ENCODE results near the gene ABCG4. TPM values are rescaled to one million over a fixed set of nuclear protein-coding genes. Genes with fewer than 3 reads are reported as not detected.

Gene ABCG4
- total and polyA plus RNA-seq, 9 of the 15 experiments (the other 6 are each of a cell fraction or from before 2014, with no cell fraction given): 0.03 to 0.11 (median 0.07) TPM; not detected in 4

- 0 out of 2 replicates have a peak, but pooled peaks have one; percentile 13 for TF ChIP-seq NFIC (IDR thresholded peaks at IDR 0.05)
- no peak for TF ChIP-seq ZC3H4 (CRISPR knock-in tag; IDR thresholded peaks at IDR 0.05; ENCODE audit: borderline replicate concordance)
- TF ChIP-seq ZBTB49 (CRISPR knock-in tag; IDR thresholded peaks at IDR 0.05; ENCODE audit: borderline replicate concordance): peak; percentile 93; the same call in 1 of the 2 replicates
- peak; percentile 86 for TF ChIP-seq REST (IDR thresholded peaks at IDR 0.05; ENCODE audit: borderline replicate concordance)
- no peak; the same call in 1 of the 2 replicates for TF ChIP-seq REST (CRISPR knock-in tag; IDR thresholded peaks at IDR 0.05; ENCODE audit: low read depth)
- no peak for TF ChIP-seq ZFP91 (CRISPR knock-in tag; IDR thresholded peaks at IDR 0.05)
- TF ChIP-seq MECOM (CRISPR knock-in tag; IDR thresholded peaks at IDR 0.05): no peak
- peak; percentile 36 for TF ChIP-seq HMGN3 (IDR thresholded peaks at IDR 0.05; ENCODE audit: borderline replicate concordance, extremely low read depth, insufficient read length, low read depth, low read length)
- TF ChIP-seq STAT6 (CRISPR knock-in tag; IDR thresholded peaks at IDR 0.05): 0 out of 2 replicates have a peak, but pooled peaks have one; percentile 27
- TF ChIP-seq NONO (IDR thresholded peaks at IDR 0.05; ENCODE audit: low read depth in 2 of 2, low read length in 1 of 2): no peak
These were observed 27.6 kb upstream of the ABCG4 start, which contains the start of gene HINFP (continued) for GRCh38 chr11:119121008-119121810.
